Tibial nerve (tissue), 4 donors: ENCODE data around the gene RANBP6. TPM values are rescaled to one million over a fixed set of nuclear protein-coding genes. Genes with fewer than 3 reads are reported as not detected.
"Not testable (repeated sequence)": the region's sequence is repeated elsewhere in the genome, so short reads cannot be mapped to it uniquely, and the experiment has no call there.

ENCODE experiments used
- DNase-seq, 2 donors: peaks; one replicate each; pipeline ENCODE4 v3.0.0-alpha.2; 2019; ENCODE audit warnings: low spot score in 2 of 2
- H3K27ac ChIP-seq, 4 donors: fragments of 200-600 bp; sonication (generic) in 3 of 4; one replicate each; pipeline ENCODE4 v1.5.1; 2017 to 2019; ENCODE audit warnings: mild to moderate bottlenecking in 1 of 4
- H3K27me3 ChIP-seq, 2 donors: fragments of 200-600 bp; sonication (generic) in 1 of 2; one replicate each; pipeline versions ENCODE4 v1.5.1 to v1.6.0; 2017 to 2019
- H3K36me3 ChIP-seq, 3 donors: fragments of 200-600 bp; sonication (generic); one replicate each; pipeline ENCODE4 v1.5.1; 2018 to 2019
- H3K4me1 ChIP-seq, 4 donors: fragments of 200-600 bp; sonication (generic) in 3 of 4; one replicate each; pipeline ENCODE4 v1.5.1; 2017 to 2019
- H3K4me3 ChIP-seq, 4 donors: fragments of 200-600 bp; sonication (generic) in 3 of 4; one replicate each; pipeline ENCODE4 v1.5.1; 2017 to 2019; ENCODE audit warnings: mild to moderate bottlenecking in 1 of 4, moderate library complexity in 1 of 4
- H3K9me3 ChIP-seq, 4 donors: fragments of 200-600 bp; sonication (generic) in 3 of 4; one replicate each; pipeline ENCODE4 v1.5.1; 2017 to 2019
- EP300 ChIP-seq, 2 donors: sonication (generic); formaldehyde crosslinking; IDR thresholded peaks; one replicate each; pipeline ENCODE4 v1.6.1; 2017; ENCODE audit warnings: antibody characterized with exemption in 2 of 2, mild to moderate bottlenecking in 1 of 2
- POLR2A ChIP-seq, 2 donors: fragments of 450-650 bp; IDR thresholded peaks; one replicate each; pipeline ENCODE4 v1.6.1; 2017; ENCODE audit warnings: antibody characterized with exemption in 2 of 2, mild to moderate bottlenecking in 2 of 2, moderate library complexity in 2 of 2
- WGBS, 2 donors: methylation state at CpG; one replicate each; pipeline ENCODE4 v1.1.5; 2018; 5-methylcytosine and 5-hydroxymethylcytosine counted together
- total RNA-seq, 4 donors: library from RNA; depleted of rRNA; stranded (reverse); fragments of >200 nt; gene quantifications; one replicate each; pipeline ENCODE4 v1.1.0, GENCODE V29; 2016
- TF ChIP-seq, protein P1 (sequence below), 5 experiments: fragments of 200-600 bp in 3 of 5; fragments of 450-650 bp in 2 of 5; sonication (generic) in 3 of 5; IDR thresholded peaks; one replicate each; pipeline ENCODE4 v1.5.1; 2016 to 2019; ENCODE audit warnings: antibody characterized with exemption in 5 of 5, mild to moderate bottlenecking in 3 of 5, moderate library complexity in 2 of 5

RANBP6 gene
- total RNA-seq, result 10 to 100 TPM in 3 of 4 donors, 1 to 10 TPM in 1; 8.8 to 19.9 (median 11.5) TPM

DNA sequence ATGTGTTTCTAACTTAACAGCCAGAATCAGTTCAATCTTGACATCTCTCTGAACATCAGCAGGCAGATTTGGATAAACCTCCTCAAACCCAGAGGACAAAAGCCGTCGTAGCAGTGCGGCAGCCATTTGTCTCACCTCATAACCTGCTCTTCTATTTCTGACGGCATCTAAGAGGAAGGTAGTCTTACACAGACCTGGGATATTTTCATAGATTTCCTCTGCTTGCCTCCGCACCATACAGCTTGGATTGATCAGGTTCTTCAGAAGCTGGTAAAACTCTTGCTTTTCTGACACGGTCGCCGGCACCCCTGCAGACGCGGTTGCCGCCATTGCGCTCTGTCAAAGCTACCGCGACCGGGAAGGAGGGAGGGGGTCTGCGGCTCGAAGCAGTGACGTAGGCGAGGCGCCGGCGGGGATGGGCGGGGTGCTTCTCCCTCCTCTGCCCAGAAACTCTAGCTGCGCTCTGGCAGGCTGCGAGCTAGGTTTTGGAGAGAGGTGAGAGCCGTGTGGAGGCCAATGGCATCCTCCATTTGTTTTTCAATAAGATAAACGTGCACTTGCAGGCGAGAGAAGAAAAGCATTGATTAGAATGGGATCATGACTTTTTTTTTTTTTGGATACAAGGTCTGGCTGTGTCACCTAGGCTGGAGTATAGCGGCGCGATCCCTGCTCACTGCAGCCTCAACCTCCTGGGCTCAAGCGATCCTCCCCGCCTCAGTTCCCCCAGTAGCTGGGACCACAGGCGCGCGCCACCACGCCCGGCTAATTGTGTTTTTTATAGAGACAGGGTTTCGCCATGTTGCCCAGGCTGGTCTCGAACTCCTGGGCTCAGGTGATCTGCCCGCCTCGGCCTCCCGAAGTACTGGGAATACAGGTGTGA is at the start of gene RANBP6:
TSS of gene RANBP6 (minus strand) at position 347 of the 880 bp plus-strand sequence. CDS start at position 330, 17 bp downstream.
- peak; percentile 78 to 83 for DNase-seq
- Histone ChIP-seq H3K4me3 (peak within 1 kb of the TSS; percentile 59 to 83 (median 72)), H3K27me3 (no peaks in the 10 kb centered on the region), H3K4me1 (peaks cover 0 to 44% (median 9%) of the 10 kb centered on the region in 4 donors), H3K9me3 (no peaks in the 10 kb centered on the region), H3K27ac (peak within 1 kb of the TSS; percentile 71 to 85 (median 80)), H3K36me3 (peaks cover 0 to 28% (median 0%) of the 10 kb centered on the region in 3 donors)
- TF ChIP-seq POLR2A (IDR thresholded peaks at IDR 0.05) (peak; percentile 10 to 54), EP300 (IDR thresholded peaks at IDR 0.05) (peak in 1 of 2 donors; percentile 90)
- TF ChIP-seq, protein P1, sequence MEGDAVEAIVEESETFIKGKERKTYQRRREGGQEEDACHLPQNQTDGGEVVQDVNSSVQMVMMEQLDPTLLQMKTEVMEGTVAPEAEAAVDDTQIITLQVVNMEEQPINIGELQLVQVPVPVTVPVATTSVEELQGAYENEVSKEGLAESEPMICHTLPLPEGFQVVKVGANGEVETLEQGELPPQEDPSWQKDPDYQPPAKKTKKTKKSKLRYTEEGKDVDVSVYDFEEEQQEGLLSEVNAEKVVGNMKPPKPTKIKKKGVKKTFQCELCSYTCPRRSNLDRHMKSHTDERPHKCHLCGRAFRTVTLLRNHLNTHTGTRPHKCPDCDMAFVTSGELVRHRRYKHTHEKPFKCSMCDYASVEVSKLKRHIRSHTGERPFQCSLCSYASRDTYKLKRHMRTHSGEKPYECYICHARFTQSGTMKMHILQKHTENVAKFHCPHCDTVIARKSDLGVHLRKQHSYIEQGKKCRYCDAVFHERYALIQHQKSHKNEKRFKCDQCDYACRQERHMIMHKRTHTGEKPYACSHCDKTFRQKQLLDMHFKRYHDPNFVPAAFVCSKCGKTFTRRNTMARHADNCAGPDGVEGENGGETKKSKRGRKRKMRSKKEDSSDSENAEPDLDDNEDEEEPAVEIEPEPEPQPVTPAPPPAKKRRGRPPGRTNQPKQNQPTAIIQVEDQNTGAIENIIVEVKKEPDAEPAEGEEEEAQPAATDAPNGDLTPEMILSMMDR (IDR thresholded peaks at IDR 0.05), result peak in 1 of 5 experiments; percentile 25
- WGBS, 2 donors, result 10 to 12% methylated on average over 43 of the region's 43 CpGs

DNA sequence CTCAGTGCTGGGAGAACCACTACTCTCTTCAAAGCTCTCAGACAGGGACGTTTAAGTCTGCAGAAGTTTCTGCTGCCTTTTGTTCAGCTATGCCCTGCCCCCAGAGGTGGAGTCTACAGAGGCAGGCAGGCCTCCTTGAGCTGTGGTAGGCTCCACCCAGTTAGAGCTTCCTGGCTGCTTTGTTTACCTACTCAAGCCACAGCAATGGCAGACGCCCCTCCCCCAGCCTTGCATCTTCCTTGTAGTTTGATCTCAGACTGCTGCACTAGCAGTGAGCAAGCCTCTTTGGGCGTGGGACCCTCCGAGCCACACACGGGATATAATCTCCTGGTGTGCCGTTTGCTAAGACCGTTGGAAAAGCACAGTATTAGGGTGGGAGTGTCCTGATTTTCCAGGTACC is 47.7 kb upstream of the RANBP6 start:
- H3K36me3 ChIP-seq, H3K27ac ChIP-seq, DNase-seq, H3K27me3 ChIP-seq, H3K4me3 ChIP-seq, H3K9me3 ChIP-seq, H3K4me1 ChIP-seq: not testable (repeated sequence)
- WGBS, 2 donors, result 82 to 98% methylated on average over 7 of the region's 7 CpGs

DNA sequence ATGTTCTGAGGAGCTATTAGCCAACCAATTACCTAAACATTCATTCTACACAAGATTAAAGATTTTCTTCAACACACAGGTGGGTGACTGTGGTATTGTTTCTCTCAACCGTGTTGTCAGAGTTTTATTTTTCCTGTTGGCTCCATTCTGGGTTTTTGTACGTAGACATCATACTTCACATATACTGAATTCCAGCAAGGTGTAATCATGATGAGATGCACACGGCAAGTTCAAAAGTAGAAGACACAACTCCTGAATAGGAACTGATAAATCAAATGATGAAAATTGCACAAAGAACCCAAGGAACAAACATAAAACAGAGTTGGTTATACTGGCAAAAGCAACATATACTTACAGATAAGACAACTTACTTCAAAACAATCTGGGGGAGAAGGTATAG is 40.2 kb upstream of the RANBP6 start:
- no peak for TF ChIP-seq EP300 (IDR thresholded peaks at IDR 0.05)
- no peak for TF ChIP-seq POLR2A (IDR thresholded peaks at IDR 0.05)
- TF ChIP-seq, protein P1 (IDR thresholded peaks at IDR 0.05), result no peak
- H3K4me3 ChIP-seq, result no peak overlapping the region
- no peaks in the 10 kb centered on the region for H3K36me3 ChIP-seq
- H3K9me3 ChIP-seq, result no peaks in the 10 kb centered on the region
- peaks cover 0 to 5% (median 2%) of the 10 kb centered on the region in 4 donors for H3K4me1 ChIP-seq
- no peak overlapping the region for H3K27ac ChIP-seq
- no peak for DNase-seq
- 66 to 68% methylated on average over 3 of the region's 3 CpGs for WGBS, 2 donors
- no peaks in the 10 kb centered on the region for H3K27me3 ChIP-seq

DNA sequence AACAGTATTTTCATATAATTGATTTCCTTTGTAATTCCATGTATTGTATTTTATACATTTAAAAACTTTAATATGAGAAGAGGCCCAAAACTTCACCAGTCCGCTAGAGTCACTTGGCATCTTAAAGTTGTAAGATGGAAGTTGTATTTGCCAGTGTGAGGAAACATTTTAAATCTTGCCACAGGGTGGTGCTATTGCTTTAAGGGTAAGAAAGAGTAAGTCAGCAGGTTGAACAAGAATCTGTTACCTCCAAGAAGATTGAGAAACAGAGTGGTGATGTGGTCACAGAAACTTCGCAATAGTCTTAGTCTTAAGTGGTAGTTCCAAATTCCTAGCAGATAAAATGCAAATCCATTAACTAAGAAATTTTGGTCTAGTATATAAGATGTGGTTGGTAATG is 39.8 kb upstream of the RANBP6 start:
- TF ChIP-seq, protein P1 (IDR thresholded peaks at IDR 0.05), result peak; percentile 32 to 63 (median 43)
- no peak for TF ChIP-seq POLR2A (IDR thresholded peaks at IDR 0.05)
- Histone ChIP-seq H3K27me3 (no peaks in the 10 kb centered on the region), H3K36me3 (no peaks in the 10 kb centered on the region), H3K9me3 (no peaks in the 10 kb centered on the region), H3K4me1 (peaks cover 0 to 5% (median 2%) of the 10 kb centered on the region in 4 donors), H3K4me3 (no peak overlapping the region), H3K27ac (no peak overlapping the region)
- 44% methylated on average over 2 of the region's 2 CpGs for WGBS, 2 donors
- DNase-seq, result peak in 1 of 2 donors; percentile 85

DNA sequence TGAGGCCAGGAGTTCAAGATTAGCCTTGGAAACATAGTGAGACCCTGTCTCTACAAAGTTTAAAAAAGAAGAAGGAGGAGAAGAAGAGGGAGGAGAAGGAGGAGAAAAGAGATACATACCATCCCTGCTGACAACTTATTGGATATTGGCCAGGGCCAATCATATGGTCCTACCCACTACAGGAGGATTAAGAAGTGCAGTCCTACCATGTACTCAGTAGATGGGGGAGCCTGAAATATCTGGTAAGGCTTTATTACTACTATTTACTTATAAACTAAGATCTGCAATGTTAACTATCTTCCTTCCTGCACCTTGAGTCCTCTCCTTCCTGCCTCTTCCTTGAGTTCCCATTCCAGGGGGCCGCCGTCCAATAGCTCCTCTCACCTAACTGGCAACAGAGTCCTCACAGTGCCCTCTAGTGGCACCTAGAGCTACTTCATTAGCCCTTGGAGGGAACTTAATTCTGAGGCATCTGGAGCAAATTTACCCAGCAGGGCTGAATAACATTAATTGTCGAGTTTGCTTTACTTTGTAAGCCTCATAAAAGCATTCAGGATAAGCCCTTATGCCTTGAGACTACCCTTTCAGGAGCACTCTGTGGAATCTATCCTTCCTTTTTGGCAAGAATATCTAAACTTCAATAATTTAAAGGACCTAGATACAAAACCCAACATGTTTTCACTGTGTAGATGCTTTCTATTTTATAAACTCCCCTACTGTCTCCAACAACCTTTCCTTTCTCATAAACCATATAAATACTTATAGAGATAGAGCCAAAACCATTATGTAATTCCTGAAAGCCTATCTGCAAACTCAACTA is 39.1 kb upstream of the RANBP6 start:
- peak; percentile 30 to 63 for DNase-seq
- 8 to 13% methylated on average over 3 of the region's 3 CpGs for WGBS, 2 donors
- no peaks in the 10 kb centered on the region for H3K9me3 ChIP-seq
- H3K27ac ChIP-seq, result no peak overlapping the region
- no peak overlapping the region for H3K4me3 ChIP-seq
- peaks cover 0 to 5% (median 2%) of the 10 kb centered on the region in 4 donors for H3K4me1 ChIP-seq
- no peaks in the 10 kb centered on the region for H3K36me3 ChIP-seq
- TF ChIP-seq, protein P1 (IDR thresholded peaks at IDR 0.05), result peak; percentile 46 to 73 (median 57)
- TF ChIP-seq EP300 (IDR thresholded peaks at IDR 0.05) (no peak), POLR2A (IDR thresholded peaks at IDR 0.05) (no peak)
- no peaks in the 10 kb centered on the region for H3K27me3 ChIP-seq
